Heart left ventricle (tissue), 16 donors: Measurements from ENCODE around the gene MMP17. TPM values are rescaled to one million over a fixed set of nuclear protein-coding genes. Genes with fewer than 3 reads are reported as not detected.

Experiments used
- ATAC-seq, 4 donors: fragments of 200-7000 bp; cut with Tn5 transposase; one replicate each; pipeline ENCODE4 v1.9.1; 2020 to 2022; ENCODE audit warnings: moderate library complexity in 4 of 4, mild to moderate bottlenecking in 3 of 4, moderate number of reproducible peaks in 1 of 4
- DNase-seq, 5 donors: peaks; one replicate each; pipeline ENCODE4 v3.0.0-alpha.2; 2020
- H3K27ac ChIP-seq, 12 donors: fragments of 200-600 bp; sonication (generic) in 4 of 12; one replicate each; pipeline versions ENCODE4 v1.5.0 to v1.8.0; 2016 to 2022; ENCODE audit warnings: mild to moderate bottlenecking in 2 of 12
- H3K27me3 ChIP-seq, 9 donors: fragments of 200-600 bp; sonication (generic) in 2 of 9; one replicate each; pipeline versions ENCODE4 v1.5.1 to v1.8.0; 2016 to 2022; ENCODE audit warnings: mild to moderate bottlenecking in 3 of 9
- H3K36me3 ChIP-seq, 9 donors: fragments of 200-600 bp; sonication (generic) in 2 of 9; one replicate each; pipeline versions ENCODE4 v1.5.0 to v1.8.0; 2018 to 2022; ENCODE audit warnings: mild to moderate bottlenecking in 2 of 9
- H3K4me1 ChIP-seq, 12 donors: fragments of 200-600 bp; sonication (generic) in 4 of 12; one replicate each; pipeline versions ENCODE4 v1.5.0 to v1.8.0; 2016 to 2022; ENCODE audit warnings: mild to moderate bottlenecking in 3 of 12
- H3K4me3 ChIP-seq, 12 donors: fragments of 200-600 bp; sonication (generic) in 4 of 12; one replicate each; pipeline versions ENCODE4 v1.5.0 to v1.8.0; 2017 to 2022; ENCODE audit warnings: mild to moderate bottlenecking in 9 of 12, moderate library complexity in 4 of 12
- H3K9me3 ChIP-seq, 12 donors: fragments of 200-600 bp; sonication (generic) in 4 of 12; one replicate each; pipeline versions ENCODE4 v1.5.0 to v1.8.0; 2016 to 2022; ENCODE audit warnings: mild to moderate bottlenecking in 1 of 12
- CTCF ChIP-seq, 12 donors: fragments of 200-600 bp; sonication (generic) in 4 of 12; IDR thresholded peaks; one replicate each; pipeline versions ENCODE4 v1.5.0 to v1.8.0; 2018 to 2022; ENCODE audit warnings: antibody characterized with exemption in 12 of 12, mild to moderate bottlenecking in 5 of 12
- POLR2A ChIP-seq, 2 donors: fragments of 450-650 bp; IDR thresholded peaks; one replicate each; pipeline ENCODE4 v1.6.1; 2017; ENCODE audit warnings: antibody characterized with exemption in 2 of 2, mild to moderate bottlenecking in 2 of 2, moderate library complexity in 2 of 2
- WGBS, 4 donors: extraction: QIAGEN DNeasy Blood & Tissue Kit in 2 of 4; methylation state at CpG; one replicate each; pipeline versions ENCODE4 v1.1.5 to v1.1.7; 2013 to 2018; 5-methylcytosine and 5-hydroxymethylcytosine counted together
- intact Hi-C, 10 donors: fragments of 100-400 bp; cut with DNase I; formaldehyde crosslinking; loops; one replicate each; pipeline versions ENCODE4 v1.11.1 to v1.14.2; 2022
- polyA plus RNA-seq, 2 donors: library from polyadenylated mRNA; stranded (reverse); fragments of 200-250 nt; gene quantifications; one replicate each; pipeline ENCODE4 v1.2.3, GENCODE V29; 2013
- total RNA-seq, 9 donors: library from RNA; depleted of rRNA in 2 of 9; stranded (reverse); fragments of >200 nt in 2 of 9; fragmentation: NEBNext Ultra II Directional in 3 of 9; extraction: Animal tissue kit (Norgen Biotek cat#: 25700) in 3 of 9; gene quantifications; one replicate each; pipeline versions ENCODE4 v1.1.0 to v1.2.4, GENCODE V29; 2016 to 2023
- donor health status: ischemic (EF 13 %, LVEDD 7.1; RV severe dilation, severe dysfunction).
- donor health status: healthy with polysubstance abuse.
- donor health status: DM: no; HTN: yes; CAD: no.
- donor health status: DM: no; HTN: no; CAD: no.
- donor health status: ischemic (EF 25% LVEDD 6.9; RV normal size, moderate dysfunction).
- donor health status: ischemic (EF 25% LVEDD 5.7; RV mildly dilated, moderate dysfunction).
- donor health status: healthy.
- donor health status: DM: yes; HTN: yes; CAD: no.
- donor health status: ischemic (EF 35%, LVEDD 5.7; RV mildly dilated, moderate dysfunction).
- donor health status: nonischemic (EF 11% LVEDD 7.7; RV severe dilation, severe dysfunction).
- donor health status: DM: yes; HTN: yes; CAD: no.
- donor health status: PGD.
- donor health status: ischemic (EF 29% LVEDD 5.4; RV normal size, mild dysfunction).
- donor health status: nonischemic (EF 23%, LVEDD 6.1; RV moderate dilation, normal function).

The MMP17 gene
- total and polyA plus RNA-seq, 11 donors: 0.28 to 2.1 (median 1.2) TPM

DNA sequence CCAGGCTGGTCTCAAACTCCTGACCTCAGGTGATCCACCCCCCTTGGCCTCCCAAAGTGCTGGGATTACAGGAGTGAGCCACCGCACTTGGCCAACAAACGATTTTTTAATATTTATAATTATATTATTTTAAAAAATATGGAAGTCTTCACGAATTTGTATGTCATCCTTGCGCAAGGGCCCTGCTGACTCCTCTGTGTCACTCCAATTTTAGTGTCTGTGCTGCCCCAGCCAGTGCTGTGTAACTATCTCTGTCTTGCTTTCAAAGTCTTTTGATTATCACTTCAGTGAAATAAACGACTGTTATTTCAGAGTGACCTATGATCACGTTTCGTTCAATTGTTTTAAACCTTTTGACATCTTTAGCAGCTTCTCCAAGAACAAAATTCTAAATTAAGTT, 13.1 kb upstream of the MMP17 start:
- peaks cover 0 to 10% (median 0%) of the 10 kb centered on the region in 9 donors for H3K27me3 ChIP-seq
- no peak overlapping the region for H3K27ac ChIP-seq
- no peak for ATAC-seq
- no peak overlapping the region for H3K4me3 ChIP-seq
- peak in 1 of 5 donors; percentile 5 for DNase-seq
- no peaks in the 10 kb centered on the region for H3K36me3 ChIP-seq
- 82 to 86% (median 85%) methylated on average over 7 of the region's 7 CpGs for WGBS, 4 donors
- H3K4me1 ChIP-seq: no peaks in the 10 kb centered on the region
- peaks cover 0 to 11% (median 6%) of the 10 kb centered on the region in 12 donors for H3K9me3 ChIP-seq
- intact Hi-C loops: loop anchor here in 1 of 10 donors (10.0 kb wide), 1 partner anchor 510 kb away; no protein-coding TSS in a partner anchor
- no peak for TF ChIP-seq CTCF (IDR thresholded peaks at IDR 0.05)
- TF ChIP-seq POLR2A (IDR thresholded peaks at IDR 0.05): no peak

GRCh38 chr12:131816495-131816894, 11.7 kb upstream of the MMP17 start:
- H3K4me3 ChIP-seq: no peak overlapping the region
- no peak overlapping the region for H3K27ac ChIP-seq
- H3K9me3 ChIP-seq: peaks cover 0 to 11% (median 6%) of the 10 kb centered on the region in 12 donors
- no peaks in the 10 kb centered on the region for H3K36me3 ChIP-seq
- ATAC-seq (no peak), DNase-seq (peak in 1 of 5 donors; percentile 11)
- H3K4me1 ChIP-seq: no peaks in the 10 kb centered on the region
- peaks cover 0 to 4% (median 0%) of the 10 kb centered on the region in 9 donors for H3K27me3 ChIP-seq
- intact Hi-C loops: loop anchor here in 1 of 10 donors (10.0 kb wide), 1 partner anchor 512 kb away; no protein-coding TSS in a partner anchor
- no peak for TF ChIP-seq POLR2A (IDR thresholded peaks at IDR 0.05)
- TF ChIP-seq CTCF (IDR thresholded peaks at IDR 0.05): no peak
- 66 to 85% (median 76%) methylated on average over 5 of the region's 5 CpGs for WGBS, 4 donors

GRCh38 chr12:131817241-131817640, 11.0 kb upstream of the MMP17 start:
- WGBS, 4 donors: 80 to 88% (median 85%) methylated on average over 19 of the region's 19 CpGs
- DNase-seq (peak in 1 of 5 donors; percentile 54), ATAC-seq (no peak)
- H3K4me3 ChIP-seq: no peak overlapping the region
- no peaks in the 10 kb centered on the region for H3K27me3 ChIP-seq
- H3K27ac ChIP-seq: no peak overlapping the region
- intact Hi-C loops: loop anchor here in 1 of 10 donors (10.0 kb wide), 1 partner anchor 512 kb away; no protein-coding TSS in a partner anchor
- H3K36me3 ChIP-seq: no peaks in the 10 kb centered on the region
- peaks cover 0 to 11% (median 6%) of the 10 kb centered on the region in 12 donors for H3K9me3 ChIP-seq
- TF ChIP-seq POLR2A (IDR thresholded peaks at IDR 0.05) (no peak), CTCF (IDR thresholded peaks at IDR 0.05) (no peak)
- no peaks in the 10 kb centered on the region for H3K4me1 ChIP-seq

DNA sequence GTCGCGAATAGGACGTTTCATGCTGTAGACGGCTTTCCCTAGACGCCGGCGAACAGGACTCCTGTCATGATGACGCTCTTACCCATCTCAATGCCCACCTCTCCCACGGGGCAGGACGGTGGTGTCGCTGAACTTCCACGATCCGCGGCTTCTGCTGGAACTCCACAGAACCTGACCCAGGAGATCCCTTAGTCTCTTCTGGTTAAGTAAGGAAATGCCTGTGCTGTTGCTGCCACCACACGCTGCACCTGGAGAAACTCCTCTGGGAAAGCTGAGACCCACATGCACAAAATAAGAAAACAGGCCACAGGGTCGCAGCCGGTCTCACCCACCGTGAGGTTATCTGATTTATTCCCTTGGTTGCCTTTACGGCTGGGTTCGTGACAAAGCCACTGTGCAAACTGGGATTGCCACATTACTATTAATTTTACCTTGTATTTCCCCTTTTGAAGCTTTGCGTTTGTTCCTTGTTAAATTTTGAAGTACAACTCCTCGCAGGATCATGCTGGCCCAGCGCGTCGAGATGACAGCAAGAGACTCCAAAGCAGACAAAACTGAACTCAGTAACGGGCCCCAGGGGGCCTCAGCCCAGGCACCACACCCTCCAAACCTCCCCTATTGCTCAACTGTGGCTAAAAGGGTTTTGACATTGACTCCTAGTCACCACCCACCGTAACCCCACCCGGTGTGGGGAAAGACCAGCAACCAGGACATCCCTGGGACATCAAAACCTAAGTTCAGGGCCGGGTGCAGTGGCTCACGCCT, 9.2 kb upstream of the MMP17 start:
- TF ChIP-seq POLR2A (IDR thresholded peaks at IDR 0.05) (no peak), CTCF (IDR thresholded peaks at IDR 0.05) (no peak)
- no peak overlapping the region for H3K27ac ChIP-seq
- H3K36me3 ChIP-seq: no peaks in the 10 kb centered on the region
- no peak overlapping the region for H3K4me3 ChIP-seq
- 77 to 83% (median 80%) methylated on average over 30 of the region's 30 CpGs for WGBS, 4 donors
- intact Hi-C loops: loop anchor here in 1 of 10 donors (10.0 kb wide), 1 partner anchor 514 kb away; no protein-coding TSS in a partner anchor
- no peaks in the 10 kb centered on the region for H3K4me1 ChIP-seq
- H3K27me3 ChIP-seq: peaks cover 0 to 7% (median 0%) of the 10 kb centered on the region in 9 donors
- DNase-seq (peak in 1 of 5 donors; percentile 31), ATAC-seq (peak in 1 of 4 donors; percentile 65)
- peaks cover 0 to under 1% (median 0%) of the 10 kb centered on the region in 12 donors for H3K9me3 ChIP-seq
